GM12878 (cell line): ENCODE results near the gene IGHMBP2. TPM values are rescaled to one million over a fixed set of nuclear protein-coding genes. Genes with fewer than 3 reads are reported as not detected.

Experiments used
- ATAC-seq: fragments of 200-7000 bp; cut with Tn5 transposase; 3 replicates; pipeline ENCODE4 v1.9.1; 2020; ENCODE audit warnings: mild to moderate bottlenecking, moderate library complexity
- BruUV-seq: library from RNA; stranded (reverse); fragments of 400-500 nt; replicated peaks from 2 replicates; lab custom pipeline; 2021; lab: Mats Ljungman, UMichigan
- CTCF ChIA-PET: fragments of 300-600 bp; sonication (Branson Sonifier 250); formaldehyde crosslinking; extraction: SDS; loops from one replicate; lab custom pipeline; 2021; ENCODE audit warnings: inconsistent platforms; lab: Yijun Ruan, JAX
- POLR2A ChIA-PET: fragments of 350-600 bp; formaldehyde crosslinking; extraction: SDS; loops from one replicate; lab custom pipeline; 2021; ENCODE audit warnings: inconsistent platforms; lab: Charles Lee
- RAD21 ChIA-PET: fragments of 300-600 bp; sonication (Branson Sonifier 250); formaldehyde crosslinking; loops from one replicate; lab custom pipeline; 2023; ENCODE audit warnings: antibody characterized with exemption; ENCODE audit not compliant: unreplicated experiment; lab: Charles Lee
- SMC1A ChIA-PET: fragments of 300-600 bp; sonication (Branson Sonifier 250); formaldehyde crosslinking; loops from one replicate; lab custom pipeline; 2023; ENCODE audit not compliant: unreplicated experiment, uncharacterized antibody; lab: Charles Lee
- DNase-seq: peaks from one replicate; pipeline ENCODE4 v3.0.0-alpha.2; 2011; ENCODE audit warnings: low read depth, low spot score
- FAIRE-seq: peaks from 3 replicates; lab custom pipeline; 2011; peaks lifted over from hg19 to GRCh38; lab: Jason Lieb, UNC
- H2AFZ ChIP-seq: 2 replicates; pipeline ENCODE4 v1.6.0; 2011; ENCODE audit warnings: low read depth, low read length, control low read depth; ENCODE audit not compliant: control insufficient read depth
- H3K27ac ChIP-seq: 2 replicates; pipeline ENCODE4 v1.5.1; 2011; ENCODE audit warnings: control low read depth; ENCODE audit not compliant: control insufficient read depth, insufficient read depth
- H3K27me3 ChIP-seq, 2 experiments: replicated peaks in 1 of 2; 2 replicates each; pipeline versions ENCODE4 v1.6.0 to v1.6.1; 2011; ENCODE audit warnings: low read length in 1 of 2; ENCODE audit not compliant: control insufficient read depth in 2 of 2, insufficient read depth in 2 of 2
- H3K36me3 ChIP-seq, 2 experiments: 2 replicates each; pipeline ENCODE4 v1.5.1; 2011; ENCODE audit warnings: low read length in 1 of 2; ENCODE audit not compliant: control insufficient read depth in 2 of 2, insufficient read depth in 2 of 2
- H3K4me1 ChIP-seq: 2 replicates; pipeline ENCODE4 v1.6.1; 2011; ENCODE audit warnings: mild to moderate bottlenecking, low read length, moderate library complexity, mixed read lengths; ENCODE audit not compliant: control insufficient read depth, insufficient read depth
- H3K4me2 ChIP-seq: 2 replicates; pipeline ENCODE4 v1.6.0; 2011; ENCODE audit warnings: control low read depth; ENCODE audit not compliant: control insufficient read depth, insufficient read depth
- H3K4me3 ChIP-seq: fragments of 200-600 bp; sonication (generic); 2 replicates; pipeline ENCODE4 v1.5.1; 2016
- H3K79me2 ChIP-seq: 2 replicates; pipeline ENCODE4 v1.6.0; 2011; ENCODE audit warnings: low read length; ENCODE audit not compliant: control insufficient read depth, insufficient read depth
- H3K9ac ChIP-seq: 2 replicates; pipeline ENCODE4 v1.8.0; 2011; ENCODE audit warnings: low read length, control low read depth, mixed read lengths; ENCODE audit not compliant: control insufficient read depth, insufficient read depth
- H3K9me3 ChIP-seq: replicated peaks from 3 replicates; pipeline ENCODE4 v1.5.1; 2011; ENCODE audit warnings: mild to moderate bottlenecking, low read length; ENCODE audit not compliant: control insufficient read depth, insufficient read depth
- H4K20me1 ChIP-seq: 2 replicates; pipeline ENCODE4 v1.6.0; 2011; ENCODE audit not compliant: control insufficient read depth, insufficient read depth
- BCL3 ChIP-seq: IDR thresholded peaks from 2 replicates; pipeline ENCODE4 v1.6.1; 2011; ENCODE audit warnings: borderline replicate concordance, low read depth, mild to moderate bottlenecking, moderate library complexity, low read length; ENCODE audit not compliant: insufficient read depth, poor library complexity, severe bottlenecking
- KAT2A ChIP-seq: conservative IDR thresholded peaks from 2 replicates; pipeline ENCODE4 v1.6.1; 2011; ENCODE audit warnings: low read depth, low read length; ENCODE audit not compliant: control insufficient read depth
- MTA2 ChIP-seq: fragments of 450-650 bp; IDR thresholded peaks from 2 replicates; pipeline ENCODE4 v1.6.1; 2016; ENCODE audit warnings: low read depth, mild to moderate bottlenecking, moderate library complexity
- MTA3 ChIP-seq: IDR thresholded peaks from 2 replicates; pipeline ENCODE4 v1.6.1; 2012; ENCODE audit warnings: low read length, inconsistent platforms, borderline replicate concordance
- SREBF1 ChIP-seq: IDR thresholded peaks from 2 replicates; pipeline ENCODE4 v1.6.1; 2012; ENCODE audit warnings: mild to moderate bottlenecking, low read length
- SRF ChIP-seq, 2 experiments: IDR thresholded peaks; 2 replicates each; pipeline ENCODE4 v1.6.1; 2011; ENCODE audit warnings: low read depth in 2 of 2, low read length in 2 of 2, mild to moderate bottlenecking in 1 of 2, moderate library complexity in 1 of 2
- TAF1 ChIP-seq: IDR thresholded peaks from 2 replicates; pipeline ENCODE4 v1.6.1; 2011; ENCODE audit warnings: mild to moderate bottlenecking, low read depth, low read length, borderline replicate concordance
- USF1 ChIP-seq: IDR thresholded peaks from 2 replicates; pipeline ENCODE4 v1.6.1; 2011; ENCODE audit warnings: borderline replicate concordance, low read depth, mild to moderate bottlenecking, moderate library complexity, mixed read lengths, low read length; ENCODE audit not compliant: insufficient read depth; ENCODE audit errors: extremely low read length
- ZBED1 ChIP-seq: IDR thresholded peaks from 2 replicates; pipeline ENCODE4 v1.6.1; 2016; ENCODE audit warnings: borderline replicate concordance
- WGBS: methylation state at CpG from one replicate; pipeline ENCODE4 v1.1.6; 2016; ENCODE audit warnings: low lambda C conversion rate; ENCODE audit not compliant: insufficient replicate concordance, insufficient coverage; ENCODE audit errors: missing lambda C conversion rate; 5-methylcytosine and 5-hydroxymethylcytosine counted together
- in situ Hi-C: fragments of 300-500 bp; cut with MboI; formaldehyde crosslinking; loops from 9 replicates; pipeline ENCODE4 v1.14.3; 2018; ENCODE audit warnings: mixed read lengths
- intact Hi-C: fragments of 100-400 bp; cut with micrococcal nuclease; formaldehyde crosslinking; loops from one replicate; pipeline ENCODE4 v1.14.2; 2022; ENCODE audit not compliant: unreplicated experiment
- polyA plus RNA-seq, 11 experiments: library from polyadenylated mRNA; depleted of rRNA in 4 of 11; unstranded in 6 of 11; stranded (reverse) in 5 of 11; fragments of >200 nt; fragmentation: Nextera tagmentation in 4 of 11; fragmentation: Illumina TruSeq in 1 of 11; extraction: Ambion mirVana in 4 of 11; extraction: Trizol in 1 of 11; gene quantifications; 1 replicate in 1 of 11; 2 replicates in 10 of 11; pipeline versions ENCODE4 v1.2.1 to v1.2.3, GENCODE V29; 2011 to 2016; ENCODE audit warnings: inconsistent platforms in 2 of 11, missing spikeins in 2 of 11, low read depth in 1 of 11
- total RNA-seq, 4 experiments: library from RNA; depleted of rRNA in 3 of 4; stranded (reverse); fragments of >200 nt in 3 of 4; fragmentation: Illumina TruSeq in 1 of 4; extraction: Trizol in 1 of 4; gene quantifications; 2 replicates each; pipeline versions ENCODE4 v1.2.1 to v1.2.3, GENCODE V29; 2013 to 2021

The IGHMBP2 gene
- total and polyA plus RNA-seq, 10 of the 15 experiments (the other 5 are each of a cell fraction or from before 2014, with no cell fraction given), result 1.4 to 20.1 (median 11.2) TPM

- TF ChIP-seq TAF1 (no peak), KAT2A (no peak), ZBED1 (no peak), BCL3 (no peak)
Observed at GRCh38 chr11:68867066-68867465, 36.6 kb upstream of the IGHMBP2 start (continued).

- no TSS peak for BruUV-seq
- H4K20me1 ChIP-seq, result no peaks in the 10 kb centered on the region
- H2AFZ ChIP-seq, result no peak overlapping the region
- intact Hi-C loops (no loop called here), in situ Hi-C loops (no loop called here)
- no peak overlapping the region for H3K9ac ChIP-seq
- no peaks in the 10 kb centered on the region for H3K27me3 ChIP-seq
- no peak overlapping the region for H3K4me2 ChIP-seq
- no peaks in the 10 kb centered on the region for H3K36me3 ChIP-seq
- DNase-seq (no peak), ATAC-seq (no peak), FAIRE-seq (no peak)
- RAD21 ChIA-PET, result no interaction called here
- POLR2A ChIA-PET, result no interaction called here
- SMC1A ChIA-PET, result no interaction called here
- H3K9me3 ChIP-seq, result no peaks in the 10 kb centered on the region; the same call in 2 of the 3 replicates
- no peaks in the 10 kb centered on the region; the same call in 1 of the 2 replicates for H3K4me1 ChIP-seq
- no peak for TF ChIP-seq USF1
- no peak for TF ChIP-seq SREBF1
- no peak for TF ChIP-seq MTA3
- TF ChIP-seq MTA2, result no peak
- TF ChIP-seq SRF (IDR thresholded peaks at IDR 0.05; ENCODE audit: low read depth in 2 of 2, low read length in 2 of 2), result no peak
- no peaks in the 10 kb centered on the region for H3K79me2 ChIP-seq
- H3K27ac ChIP-seq, result no peak overlapping the region
- WGBS, result 75% methylated on average over 18 of the region's 18 CpGs
- CTCF ChIA-PET, result no interaction called here
- no peak overlapping the region for H3K4me3 ChIP-seq
Observed at GRCh38 chr11:68868221-68868835, 35.4 kb upstream of the IGHMBP2 start.
